Karpas-422 (cell line): Measurements from ENCODE around the gene ZNF577. TPM values are rescaled to one million over a fixed set of nuclear protein-coding genes. Genes with fewer than 3 reads are reported as not detected.
A peak's percentile ranks its signal among the peaks of the same experiment; 100 is the strongest.

ENCODE experiments used
- DNase-seq: peaks from one replicate; pipeline ENCODE4 v3.0.0-alpha.2; 2015
- H2AFZ ChIP-seq: fragments of 200-600 bp; sonication (generic); 2 replicates; pipeline ENCODE4 v1.6.1; 2014; ENCODE audit warnings: antibody characterized with exemption, low read length, mixed read lengths
- H3K27ac ChIP-seq: fragments of 200-600 bp; sonication (generic); 2 replicates; pipeline ENCODE4 v1.5.1; 2014; ENCODE audit warnings: mild to moderate bottlenecking, low read length, moderate library complexity
- H3K27me3 ChIP-seq: fragments of 200-600 bp; sonication (generic); 2 replicates; pipeline ENCODE4 v1.6.1; 2014; ENCODE audit warnings: low read length, mixed read lengths
- H3K36me3 ChIP-seq: fragments of 200-600 bp; sonication (generic); 2 replicates; pipeline ENCODE4 v1.6.1; 2014; ENCODE audit warnings: low read length, mixed read lengths; ENCODE audit not compliant: insufficient read depth
- H3K4me1 ChIP-seq: fragments of 200-600 bp; sonication (generic); 2 replicates; pipeline ENCODE4 v1.6.1; 2014; ENCODE audit warnings: mild to moderate bottlenecking, low read length, mixed read lengths
- H3K4me2 ChIP-seq: fragments of 200-600 bp; sonication (generic); 2 replicates; pipeline ENCODE4 v1.6.1; 2014; ENCODE audit warnings: low read length, low read depth, mild to moderate bottlenecking; ENCODE audit not compliant: poor library complexity, severe bottlenecking
- H3K4me3 ChIP-seq: fragments of 200-600 bp; sonication (generic); 2 replicates; pipeline ENCODE4 v1.5.1; 2014; ENCODE audit warnings: mild to moderate bottlenecking, antibody characterized with exemption, low read length, mixed read lengths
- H3K79me2 ChIP-seq: fragments of 200-600 bp; sonication (generic); 2 replicates; pipeline ENCODE4 v1.6.1; 2014; ENCODE audit warnings: mild to moderate bottlenecking, low read length, mixed read lengths
- H3K9ac ChIP-seq: fragments of 200-600 bp; sonication (generic); 2 replicates; pipeline ENCODE4 v1.6.0; 2014; ENCODE audit warnings: low read length
- H3K9me2 ChIP-seq: fragments of 200-600 bp; sonication (generic), shearing (Covaris generic); replicated peaks from 2 replicates; pipeline ENCODE4 v1.6.0; 2014; ENCODE audit warnings: mild to moderate bottlenecking, low read length, moderate library complexity; ENCODE audit not compliant: insufficient read depth
- H3K9me3 ChIP-seq: fragments of 300-700, 200-600 bp; sonication (generic); 2 replicates; pipeline ENCODE4 v1.6.1; 2014; ENCODE audit warnings: low read length, mixed read lengths
- H4K20me1 ChIP-seq: fragments of 200-600 bp; sonication (generic); 2 replicates; pipeline ENCODE4 v1.6.1; 2014; ENCODE audit warnings: mild to moderate bottlenecking, antibody characterized with exemption, low read length, low read depth; ENCODE audit not compliant: insufficient read depth
- total RNA-seq: library from RNA; depleted of rRNA; stranded (reverse); fragments of >200 nt; shearing (Covaris generic); gene quantifications from 2 replicates; pipeline ENCODE4 v1.2.3, GENCODE V29; 2014; ENCODE audit warnings: low replicate concordance

ZNF577 gene
- total RNA-seq, 1 experiment from 2014 or later = 40.0 TPM

- Histone ChIP-seq H4K20me1 (no peaks in the 10 kb centered on the region), H2AFZ (no peak overlapping the region), H3K27ac (no peak overlapping the region), H3K4me3 (no peak overlapping the region), H3K27me3 (no peaks in the 10 kb centered on the region), H3K79me2 (peaks cover 70% of the 10 kb centered on the region), H3K4me2 (no peak overlapping the region), H3K36me3 (peaks cover 70% of the 10 kb centered on the region), H3K9me2 (no peaks in the 10 kb centered on the region), H3K9ac (no peak overlapping the region), H3K9me3 (peaks cover 64% of the 10 kb centered on the region), H3K4me1 (peaks cover 8% of the 10 kb centered on the region)
- no peak for DNase-seq
These were observed 14.1 kb upstream of the ZNF577 start for GRCh38 chr19:51901860-51902259.

DNA sequence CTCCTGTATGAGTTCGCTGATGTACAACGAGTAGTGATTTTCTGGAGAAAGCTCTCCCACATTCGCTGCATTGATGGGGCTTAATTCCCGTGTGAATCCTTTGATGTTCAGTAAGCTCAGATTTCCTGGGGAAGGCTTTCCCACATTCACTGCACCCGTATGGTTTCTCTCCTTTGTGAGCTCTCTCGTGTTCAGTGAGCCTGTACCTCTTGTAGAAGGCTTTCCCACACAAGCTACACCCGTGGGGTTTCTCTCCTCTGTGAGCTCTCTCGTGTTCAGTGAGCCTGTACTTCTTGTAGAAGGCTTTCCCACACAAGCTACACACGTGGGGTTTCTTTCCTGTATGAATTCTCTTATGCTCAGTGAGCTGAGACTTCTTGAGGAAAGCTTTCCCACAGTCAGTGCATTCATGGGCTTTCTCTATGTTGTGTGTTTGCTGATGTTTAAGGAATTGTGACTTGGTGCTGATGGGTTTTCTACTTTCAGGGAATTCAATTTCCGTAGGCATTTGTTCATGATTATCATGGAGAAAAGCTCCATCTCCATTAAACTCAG, 3.5 kb upstream of the ZNF577 start:
- DNase-seq = no peak
- no peaks in the 10 kb centered on the region for H3K9me2 ChIP-seq
- no peak overlapping the region for H2AFZ ChIP-seq
- peaks cover 71% of the 10 kb centered on the region for H3K9me3 ChIP-seq
- no peak overlapping the region for H3K4me2 ChIP-seq
- H4K20me1 ChIP-seq = no peaks in the 10 kb centered on the region
- H3K9ac ChIP-seq = no peak overlapping the region
- H3K4me3 ChIP-seq = no peak overlapping the region
- peaks cover 15% of the 10 kb centered on the region; the same call in 1 of the 2 replicates for H3K79me2 ChIP-seq
- no peaks in the 10 kb centered on the region for H3K4me1 ChIP-seq
- H3K27me3 ChIP-seq = no peaks in the 10 kb centered on the region
- no peak overlapping the region for H3K27ac ChIP-seq
- H3K36me3 ChIP-seq = peaks cover 97% of the 10 kb centered on the region

DNA sequence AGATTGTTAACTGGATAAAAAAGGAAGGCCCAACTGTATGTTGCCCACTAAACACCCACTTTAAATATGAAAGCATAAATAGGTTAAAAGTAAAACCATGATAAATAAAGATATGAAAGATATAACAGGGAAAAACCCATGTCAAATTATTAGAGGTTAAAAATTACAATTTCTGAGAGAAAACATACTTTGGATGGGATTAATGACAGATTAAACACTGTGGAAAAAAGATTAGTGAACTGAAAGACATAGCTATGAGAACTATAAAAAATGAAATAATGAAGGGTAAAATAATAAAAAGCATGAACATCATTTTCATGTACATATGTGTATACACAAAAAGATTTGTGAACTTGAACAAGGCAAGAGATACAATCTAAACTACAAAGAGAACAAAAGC, 2.2 kb upstream of the ZNF577 start:
- Histone ChIP-seq H3K4me1 (no peaks in the 10 kb centered on the region), H2AFZ (no peak overlapping the region), H4K20me1 (no peaks in the 10 kb centered on the region), H3K4me3 (no peak overlapping the region), H3K9me2 (no peaks in the 10 kb centered on the region), H3K27ac (no peak overlapping the region), H3K36me3 (peaks cover 100% of the 10 kb centered on the region), H3K4me2 (no peak overlapping the region), H3K9ac (no peak overlapping the region), H3K9me3 (peaks cover 78% of the 10 kb centered on the region), H3K27me3 (no peaks in the 10 kb centered on the region), H3K79me2 (peaks cover 20% of the 10 kb centered on the region; the same call in 1 of the 2 replicates)
- DNase-seq = no peak

- Histone ChIP-seq H3K9ac (no peak overlapping the region), H4K20me1 (no peaks in the 10 kb centered on the region), H3K9me3 (peaks cover 72% of the 10 kb centered on the region), H3K9me2 (no peaks in the 10 kb centered on the region), H3K27me3 (no peaks in the 10 kb centered on the region), H3K4me3 (no peak overlapping the region), H3K27ac (no peak overlapping the region), H3K4me1 (no peaks in the 10 kb centered on the region), H2AFZ (no peak overlapping the region), H3K79me2 (peaks cover 15% of the 10 kb centered on the region), H3K36me3 (peaks cover 96% of the 10 kb centered on the region), H3K4me2 (no peak overlapping the region)
- no peak for DNase-seq
These were observed 3.0 kb downstream of the ZNF577 start for GRCh38 chr19:51884713-51885112.

- Histone ChIP-seq H3K4me2 (no peak overlapping the region), H3K4me3 (no peak overlapping the region), H3K9me2 (no peaks in the 10 kb centered on the region), H3K9ac (no peak overlapping the region), H2AFZ (no peak overlapping the region), H3K4me1 (no peaks in the 10 kb centered on the region), H3K27me3 (no peaks in the 10 kb centered on the region), H4K20me1 (no peaks in the 10 kb centered on the region), H3K79me2 (peaks cover 12% of the 10 kb centered on the region), H3K27ac (no peak overlapping the region), H3K9me3 (peaks cover 64% of the 10 kb centered on the region), H3K36me3 (peaks cover 90% of the 10 kb centered on the region)
- no peak for DNase-seq
These were observed 5.2 kb downstream of the ZNF577 start for GRCh38 chr19:51882518-51882917.

DNA sequence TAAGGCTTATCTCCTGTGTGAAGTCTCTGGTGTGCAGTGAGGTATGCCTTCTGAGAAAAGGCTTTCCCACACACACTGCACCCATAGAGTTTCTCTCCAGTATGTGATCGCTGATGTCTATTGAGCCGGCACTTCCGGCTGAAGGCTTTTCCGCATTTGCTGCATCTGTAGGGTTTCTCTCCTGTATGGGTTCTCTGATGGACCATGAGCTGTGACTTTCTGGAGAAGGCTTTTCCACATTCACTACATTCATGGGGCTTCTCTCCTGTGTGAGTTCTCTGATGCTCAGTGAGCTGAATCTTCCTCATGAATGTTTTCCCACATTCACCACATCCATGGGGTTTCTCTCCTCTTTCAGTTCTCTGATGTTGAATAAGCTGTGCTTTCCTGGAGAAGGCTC, 14.7 kb downstream of the ZNF577 start:
- 0 out of 2 replicates have a peak overlapping the region, but pooled peaks have one; percentile 3 for H3K4me3 ChIP-seq
- H3K4me1 ChIP-seq = no peaks in the 10 kb centered on the region
- no peak for DNase-seq
- H3K27ac ChIP-seq = no peak overlapping the region
- H3K4me2 ChIP-seq = no peak overlapping the region
- peaks cover 82% of the 10 kb centered on the region for H3K9me3 ChIP-seq
- H3K36me3 ChIP-seq = peaks cover 88% of the 10 kb centered on the region
- no peaks in the 10 kb centered on the region for H3K27me3 ChIP-seq
- H3K79me2 ChIP-seq = no peaks in the 10 kb centered on the region
- H3K9me2 ChIP-seq = no peaks in the 10 kb centered on the region
- H3K9ac ChIP-seq = no peak overlapping the region
- no peaks in the 10 kb centered on the region for H4K20me1 ChIP-seq
- H2AFZ ChIP-seq = no peak overlapping the region

GRCh38 chr19:51861870-51862622, 25.7 kb downstream of the ZNF577 start:
- H3K4me1 ChIP-seq = no peaks in the 10 kb centered on the region
- H4K20me1 ChIP-seq = no peaks in the 10 kb centered on the region
- H2AFZ ChIP-seq = no peak overlapping the region
- H3K4me3 ChIP-seq = no peak overlapping the region
- H3K79me2 ChIP-seq = no peaks in the 10 kb centered on the region
- no peaks in the 10 kb centered on the region for H3K27me3 ChIP-seq
- no peak overlapping the region for H3K9ac ChIP-seq
- H3K9me3 ChIP-seq = peaks cover 81% of the 10 kb centered on the region
- no peaks in the 10 kb centered on the region for H3K9me2 ChIP-seq
- DNase-seq = no peak
- peaks cover 64% of the 10 kb centered on the region for H3K36me3 ChIP-seq
- no peak overlapping the region for H3K27ac ChIP-seq
- no peak overlapping the region for H3K4me2 ChIP-seq

DNA sequence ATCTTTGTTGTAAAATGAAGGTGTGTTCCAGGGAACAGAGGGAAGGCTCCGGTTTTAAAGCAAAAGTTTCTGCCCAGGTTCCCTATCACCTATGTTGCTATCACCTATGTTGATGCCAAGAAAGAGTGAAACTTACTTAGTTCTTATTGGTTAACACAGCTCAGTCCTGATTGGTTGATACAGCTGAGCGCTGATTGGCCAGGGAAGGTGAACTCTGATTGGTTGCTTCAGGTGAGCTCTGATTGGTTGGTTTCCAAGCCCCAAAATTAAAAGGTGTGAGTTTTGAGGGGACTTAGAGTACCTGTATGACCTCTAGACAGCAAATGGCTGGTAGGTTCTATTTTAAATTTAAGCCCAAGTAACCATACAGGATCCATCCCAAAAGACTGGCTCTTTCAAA, 50.6 kb downstream of the ZNF577 start:
- no peaks in the 10 kb centered on the region for H3K36me3 ChIP-seq
- no peak overlapping the region for H2AFZ ChIP-seq
- no peaks in the 10 kb centered on the region for H3K27me3 ChIP-seq
- H3K4me3 ChIP-seq = no peak overlapping the region
- no peak overlapping the region for H3K4me2 ChIP-seq
- H3K9me2 ChIP-seq = no peaks in the 10 kb centered on the region
- DNase-seq = no peak
- no peak overlapping the region for H3K27ac ChIP-seq
- H4K20me1 ChIP-seq = no peaks in the 10 kb centered on the region
- H3K9me3 ChIP-seq = peaks cover 10% of the 10 kb centered on the region
- H3K4me1 ChIP-seq = no peaks in the 10 kb centered on the region
- no peak overlapping the region for H3K9ac ChIP-seq
- no peaks in the 10 kb centered on the region for H3K79me2 ChIP-seq
